HepG2 (cell line): ENCODE data around the gene CEP162. TPM values are rescaled to one million over a fixed set of nuclear protein-coding genes. Genes with fewer than 3 reads are reported as not detected.

Experiments used
- ADNP ChIP-seq: sonication (generic); formaldehyde crosslinking; IDR thresholded peaks from 2 replicates; pipeline ENCODE4 v1.4.0; 2020; ENCODE audit warnings: missing genetic modification reagents
- ARNT ChIP-seq: fragments of 450-650 bp; IDR thresholded peaks from 2 replicates; pipeline ENCODE4 v1.6.1; 2017
- ATM ChIP-seq: fragments of 450-650 bp; IDR thresholded peaks from 2 replicates; pipeline ENCODE4 v1.7.1; 2017; ENCODE audit warnings: mild to moderate bottlenecking, borderline replicate concordance
- CAMTA2 ChIP-seq: sonication (generic); formaldehyde crosslinking; IDR thresholded peaks from 2 replicates; pipeline ENCODE4 v1.4.0; 2020; ENCODE audit warnings: mild to moderate bottlenecking, missing genetic modification reagents, borderline replicate concordance
- CEBPG ChIP-seq: IDR thresholded peaks from 2 replicates; pipeline ENCODE4 v1.6.1; 2016
- CREB3 ChIP-seq: sonication (generic); formaldehyde crosslinking; IDR thresholded peaks from 2 replicates; pipeline ENCODE4 v1.5.0; 2020; ENCODE audit warnings: missing genetic modification reagents
- GPN1 ChIP-seq: sonication (generic); formaldehyde crosslinking; IDR thresholded peaks from 2 replicates; pipeline ENCODE4 v1.5.1; 2020; ENCODE audit warnings: missing genetic modification reagents, borderline replicate concordance
- HIC2 ChIP-seq: sonication (generic); formaldehyde crosslinking; IDR thresholded peaks from 2 replicates; pipeline ENCODE4 v1.9.0; 2022; ENCODE audit warnings: low read depth, missing genetic modification reagents
- KAT8 ChIP-seq: IDR thresholded peaks from 2 replicates; pipeline ENCODE4 v1.6.1; 2016; ENCODE audit warnings: missing genetic modification reagents, missing compliant biosample characterization
- MXI1 ChIP-seq: IDR thresholded peaks from 3 replicates; pipeline ENCODE4 v1.6.1; 2012; ENCODE audit warnings: low read depth, low read length, inconsistent platforms, borderline replicate concordance
- NFIB ChIP-seq: sonication (generic); formaldehyde crosslinking; IDR thresholded peaks from 2 replicates; pipeline ENCODE4 v1.9.0; 2021; ENCODE audit warnings: missing genetic modification reagents, mild to moderate bottlenecking, borderline replicate concordance
- PHF5A ChIP-seq: IDR thresholded peaks from one replicate; pipeline ENCODE4 v1.6.1; 2018; ENCODE audit warnings: low read depth, missing genetic modification reagents; ENCODE audit not compliant: unreplicated experiment
- PITX1 ChIP-seq: sonication (generic); formaldehyde crosslinking; IDR thresholded peaks from 2 replicates; pipeline ENCODE4 v1.5.1; 2020; ENCODE audit warnings: mild to moderate bottlenecking, missing genetic modification reagents
- PRDM15 ChIP-seq: sonication (generic); formaldehyde crosslinking; IDR thresholded peaks from 2 replicates; pipeline ENCODE4 v1.4.0; 2020; ENCODE audit warnings: missing genetic modification reagents
- RBM39 ChIP-seq: fragments of 200-400 bp; formaldehyde crosslinking; IDR thresholded peaks from one replicate; pipeline ENCODE4 v1.6.1; 2018; ENCODE audit warnings: antibody characterized with exemption, mild to moderate bottlenecking, low read depth, low read length; ENCODE audit not compliant: poor library complexity, severe bottlenecking
- TBL1XR1 ChIP-seq: fragments of 150-350 bp; IDR thresholded peaks from 2 replicates; pipeline ENCODE4 v1.6.1; 2014; ENCODE audit warnings: borderline replicate concordance, low read length; ENCODE audit not compliant: partially characterized antibody
- ZFP37 ChIP-seq: sonication (generic); formaldehyde crosslinking; IDR thresholded peaks from 2 replicates; pipeline ENCODE4 v1.4.0; 2020; ENCODE audit warnings: missing genetic modification reagents, borderline replicate concordance
- ZNF18 ChIP-seq: sonication (generic); formaldehyde crosslinking; IDR thresholded peaks from 2 replicates; pipeline ENCODE4 v1.8.0; 2022; ENCODE audit warnings: mild to moderate bottlenecking, missing genetic modification reagents; ENCODE audit not compliant: insufficient replicate concordance
- ZNF274 ChIP-seq: sonication (generic); formaldehyde crosslinking; IDR thresholded peaks from 2 replicates; pipeline ENCODE4 v1.5.1; 2020; ENCODE audit warnings: mild to moderate bottlenecking, missing genetic modification reagents
- ZNF598 ChIP-seq: sonication (generic); formaldehyde crosslinking; IDR thresholded peaks from 2 replicates; pipeline ENCODE4 v1.5.1; 2020; ENCODE audit warnings: mild to moderate bottlenecking, missing genetic modification reagents, borderline replicate concordance
- ZNF713 ChIP-seq: sonication (generic); formaldehyde crosslinking; IDR thresholded peaks from 2 replicates; pipeline ENCODE4 v1.4.0; 2020; ENCODE audit warnings: mild to moderate bottlenecking, missing genetic modification reagents
- ZNF773 ChIP-seq: sonication (generic); formaldehyde crosslinking; IDR thresholded peaks from 2 replicates; pipeline ENCODE4 v1.4.0; 2020; ENCODE audit warnings: missing genetic modification reagents, borderline replicate concordance
- ZNF775 ChIP-seq: sonication (generic); formaldehyde crosslinking; IDR thresholded peaks from 2 replicates; pipeline ENCODE4 v1.4.0; 2020; ENCODE audit warnings: missing genetic modification reagents, mild to moderate bottlenecking, moderate library complexity, borderline replicate concordance
- polyA plus RNA-seq, 8 experiments: library from polyadenylated mRNA; depleted of rRNA in 3 of 8; stranded (reverse) in 7 of 8; unstranded in 1 of 8; fragments of >200 nt; fragmentation: Illumina TruSeq in 4 of 8; extraction: Trizol in 4 of 8; gene quantifications; 2 replicates each; pipeline versions ENCODE4 v1.2.1 to v1.2.3, GENCODE V29; 2011 to 2016; ENCODE audit warnings: low read depth in 4 of 8, missing spikeins in 1 of 8, mixed read lengths in 1 of 8; ENCODE audit not compliant: insufficient read depth in 1 of 8
- total RNA-seq, 5 experiments: library from RNA; depleted of rRNA; stranded (reverse); fragments of >200 nt; fragmentation: Illumina TruSeq; extraction: Trizol; gene quantifications; 2 replicates each; pipeline ENCODE4 v1.2.3, GENCODE V29; 2016; ENCODE audit warnings: low read depth in 1 of 5

Gene CEP162
- total and polyA plus RNA-seq, 2 of the 13 experiments (the other 11 are each of a cell fraction or from before 2014, with no cell fraction given) = 0.50 to 7.9 TPM

GRCh38 chr6:84227434-84228197, at the start of gene CEP162 (continued):
- TF ChIP-seq ZNF775 (CRISPR knock-in tag) (no peak), GPN1 (CRISPR knock-in tag) (no peak), TBL1XR1 (no peak), CREB3 (CRISPR knock-in tag) (peak; percentile 31; the same call in 1 of the 2 replicates), ADNP (no peak), ZNF598 (CRISPR knock-in tag) (peak; percentile 71), ZFP37 (CRISPR knock-in tag) (no peak), HIC2 (CRISPR knock-in tag) (no peak), MXI1 (peak; percentile 92; the same call in 2 of the 3 replicates), NFIB (CRISPR knock-in tag) (no peak), ARNT (no peak), ZNF773 (CRISPR knock-in tag) (no peak), PITX1 (no peak), PRDM15 (no peak), ATM (no peak), RBM39 (peak; percentile 49), CEBPG (peak; percentile 84), ZNF18 (CRISPR knock-in tag) (no peak), CAMTA2 (no peak), ZNF274 (CRISPR knock-in tag) (peak; percentile 32), ZNF713 (no peak), KAT8 (CRISPR knock-in tag) (peak; percentile 97), PHF5A (CRISPR knock-in tag) (no peak)
